Fibroblast of the conjunctiva (primary cell): Measurements from ENCODE around the gene PAQR8.

Source experiments
- DNase-seq: peaks from one replicate; pipeline ENCODE4 v3.0.0-alpha.2; 2010; ENCODE audit warnings: low read depth

PAQR8 gene

GRCh38 chr6:52361945-52362442 is at the start of gene PAQR8:
PAQR8 (plus strand) TSS chr6:52362151; CDS start chr6:52403214, 41,063 bp downstream.
- DNase-seq, result no peak

- no peak for DNase-seq
Observed at GRCh38 chr6:52312461-52312860, 49.5 kb upstream of the PAQR8 start.

GRCh38 chr6:52314752-52315151 is 47.2 kb upstream of the PAQR8 start:
- DNase-seq, result no peak

- no peak for DNase-seq
Observed at GRCh38 chr6:52317211-52317610, 44.7 kb upstream of the PAQR8 start.

- peak; percentile 18 for DNase-seq
Observed at GRCh38 chr6:52317841-52318581, 43.9 kb upstream of the PAQR8 start.

- DNase-seq, result no peak
Observed at GRCh38 chr6:52324189-52324588, 37.8 kb upstream of the PAQR8 start.

GRCh38 chr6:52325695-52326471 is 36.1 kb upstream of the PAQR8 start:
- DNase-seq, result no peak

- no peak for DNase-seq
Observed at GRCh38 chr6:52326540-52327364, 35.2 kb upstream of the PAQR8 start.

- no peak for DNase-seq
Observed at GRCh38 chr6:52328303-52328662, 33.7 kb upstream of the PAQR8 start.

GRCh38 chr6:52328729-52329128 is 33.2 kb upstream of the PAQR8 start:
- DNase-seq, result no peak

- no peak for DNase-seq
Observed at GRCh38 chr6:52330470-52330869, 31.5 kb upstream of the PAQR8 start.

GRCh38 chr6:52331793-52332457 is 30.0 kb upstream of the PAQR8 start:
- DNase-seq, result no peak

GRCh38 chr6:52333840-52334200 is 28.1 kb upstream of the PAQR8 start:
- DNase-seq, result no peak

- no peak for DNase-seq
Observed at GRCh38 chr6:52335576-52335975, 26.4 kb upstream of the PAQR8 start.

GRCh38 chr6:52336919-52337561 is 24.9 kb upstream of the PAQR8 start:
- DNase-seq, result no peak

GRCh38 chr6:52337633-52338290 is 24.2 kb upstream of the PAQR8 start:
- DNase-seq, result no peak

- DNase-seq, result no peak
Observed at GRCh38 chr6:52340603-52340880, 21.4 kb upstream of the PAQR8 start.

GRCh38 chr6:52341561-52342260 is 20.2 kb upstream of the PAQR8 start:
- DNase-seq, result no peak

GRCh38 chr6:52345311-52345710 is 16.6 kb upstream of the PAQR8 start:
- DNase-seq, result no peak

GRCh38 chr6:52346503-52346902 is 15.4 kb upstream of the PAQR8 start:
- DNase-seq, result no peak

- no peak for DNase-seq
Observed at GRCh38 chr6:52347818-52348217, 14.1 kb upstream of the PAQR8 start.
